ENCODE measurements around the gene CYBC1.

Gene CYBC1

DNA sequence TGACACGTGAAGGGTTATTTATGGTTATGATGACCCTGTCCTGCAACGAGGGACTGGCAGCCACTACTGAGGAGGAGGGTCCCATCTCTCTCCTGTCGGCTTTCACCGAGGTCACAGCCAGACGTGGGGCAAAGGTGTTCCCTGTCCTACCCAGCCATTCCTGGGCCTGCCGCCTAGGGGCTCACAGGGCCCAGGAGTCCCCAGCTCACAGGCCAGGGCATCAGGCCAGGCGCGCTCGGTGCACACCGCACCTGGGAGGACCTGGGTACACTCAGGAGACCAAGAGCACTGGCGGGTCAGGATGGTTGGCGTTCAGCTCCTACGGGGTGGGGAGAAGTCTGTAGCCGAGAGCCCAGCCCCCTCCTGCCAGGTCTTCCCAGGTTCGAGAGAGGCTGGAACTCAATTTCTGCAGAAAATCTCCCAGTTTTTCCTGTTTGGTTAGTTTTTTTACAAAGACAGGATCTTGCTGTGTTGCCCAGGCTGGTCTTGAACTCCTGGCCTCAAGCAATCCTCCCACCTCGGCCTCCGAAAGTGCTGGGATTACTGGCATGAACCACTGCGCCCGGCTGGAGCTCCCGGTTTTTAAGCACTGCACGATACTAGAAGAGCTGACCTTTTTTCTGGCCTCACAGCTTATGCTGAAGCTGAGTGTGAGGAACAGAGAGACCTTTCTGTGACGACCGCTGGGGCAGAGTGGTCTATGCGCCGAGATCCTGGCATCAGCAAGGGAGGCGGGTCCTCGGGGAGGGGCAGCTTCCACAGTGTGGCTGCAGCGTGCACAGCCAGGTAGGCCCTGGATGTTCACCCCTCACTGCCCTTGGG lies 7.7 kb downstream of the CYBC1 start:
- H3K9me3 ChIP-seq (replicated peaks; ENCODE audit: insufficient read depth, low read length) = no peaks in the 10 kb centered on the region
- H3K4me1 ChIP-seq (ENCODE audit: low read length) = 0 out of 2 replicates have a peak, but pooled peaks cover 3% of the 10 kb centered on the region
- H3F3A ChIP-seq (ENCODE audit: insufficient read depth, low read length) = peaks cover 6% of the 10 kb centered on the region
- no peaks in the 10 kb centered on the region for H3K27me3 ChIP-seq (replicated peaks; ENCODE audit: insufficient read depth, low read length)
- no peak overlapping the region for H3K27ac ChIP-seq (ENCODE audit: low read length)
- H3K4me2 ChIP-seq (ENCODE audit: low read depth, low read length) = no peak overlapping the region
- H3K9ac ChIP-seq (ENCODE audit: low read length) = no peak overlapping the region
- H3K36me3 ChIP-seq (replicated peaks; ENCODE audit: insufficient read depth, low read length) = no peaks in the 10 kb centered on the region; the same call in 1 of the 2 replicates
- no peak for DNase-seq
- H4K20me1 ChIP-seq (ENCODE audit: insufficient read depth, low read length) = no peaks in the 10 kb centered on the region
- H2AFZ ChIP-seq (ENCODE audit: low read length) = no peak overlapping the region
- H3K79me2 ChIP-seq (ENCODE audit: low read length) = peaks cover 36% of the 10 kb centered on the region
- TF ChIP-seq EZH2phosphoT487 (IDR thresholded peaks at IDR 0.05; ENCODE audit: low read length) (no peak), EZH2 (optimal IDR thresholded peaks at IDR 0.05; ENCODE audit: low read depth, low read length) (no peak)
- TF ChIP-seq, protein P1, sequence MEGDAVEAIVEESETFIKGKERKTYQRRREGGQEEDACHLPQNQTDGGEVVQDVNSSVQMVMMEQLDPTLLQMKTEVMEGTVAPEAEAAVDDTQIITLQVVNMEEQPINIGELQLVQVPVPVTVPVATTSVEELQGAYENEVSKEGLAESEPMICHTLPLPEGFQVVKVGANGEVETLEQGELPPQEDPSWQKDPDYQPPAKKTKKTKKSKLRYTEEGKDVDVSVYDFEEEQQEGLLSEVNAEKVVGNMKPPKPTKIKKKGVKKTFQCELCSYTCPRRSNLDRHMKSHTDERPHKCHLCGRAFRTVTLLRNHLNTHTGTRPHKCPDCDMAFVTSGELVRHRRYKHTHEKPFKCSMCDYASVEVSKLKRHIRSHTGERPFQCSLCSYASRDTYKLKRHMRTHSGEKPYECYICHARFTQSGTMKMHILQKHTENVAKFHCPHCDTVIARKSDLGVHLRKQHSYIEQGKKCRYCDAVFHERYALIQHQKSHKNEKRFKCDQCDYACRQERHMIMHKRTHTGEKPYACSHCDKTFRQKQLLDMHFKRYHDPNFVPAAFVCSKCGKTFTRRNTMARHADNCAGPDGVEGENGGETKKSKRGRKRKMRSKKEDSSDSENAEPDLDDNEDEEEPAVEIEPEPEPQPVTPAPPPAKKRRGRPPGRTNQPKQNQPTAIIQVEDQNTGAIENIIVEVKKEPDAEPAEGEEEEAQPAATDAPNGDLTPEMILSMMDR (IDR thresholded peaks at IDR 0.05; ENCODE audit: low read length) = no peak
- no peak overlapping the region for H3K4me3 ChIP-seq (ENCODE audit: low read length)
- no peaks in the 10 kb centered on the region for H3K9me2 ChIP-seq (replicated peaks; ENCODE audit: insufficient read depth, low read length)

DNA sequence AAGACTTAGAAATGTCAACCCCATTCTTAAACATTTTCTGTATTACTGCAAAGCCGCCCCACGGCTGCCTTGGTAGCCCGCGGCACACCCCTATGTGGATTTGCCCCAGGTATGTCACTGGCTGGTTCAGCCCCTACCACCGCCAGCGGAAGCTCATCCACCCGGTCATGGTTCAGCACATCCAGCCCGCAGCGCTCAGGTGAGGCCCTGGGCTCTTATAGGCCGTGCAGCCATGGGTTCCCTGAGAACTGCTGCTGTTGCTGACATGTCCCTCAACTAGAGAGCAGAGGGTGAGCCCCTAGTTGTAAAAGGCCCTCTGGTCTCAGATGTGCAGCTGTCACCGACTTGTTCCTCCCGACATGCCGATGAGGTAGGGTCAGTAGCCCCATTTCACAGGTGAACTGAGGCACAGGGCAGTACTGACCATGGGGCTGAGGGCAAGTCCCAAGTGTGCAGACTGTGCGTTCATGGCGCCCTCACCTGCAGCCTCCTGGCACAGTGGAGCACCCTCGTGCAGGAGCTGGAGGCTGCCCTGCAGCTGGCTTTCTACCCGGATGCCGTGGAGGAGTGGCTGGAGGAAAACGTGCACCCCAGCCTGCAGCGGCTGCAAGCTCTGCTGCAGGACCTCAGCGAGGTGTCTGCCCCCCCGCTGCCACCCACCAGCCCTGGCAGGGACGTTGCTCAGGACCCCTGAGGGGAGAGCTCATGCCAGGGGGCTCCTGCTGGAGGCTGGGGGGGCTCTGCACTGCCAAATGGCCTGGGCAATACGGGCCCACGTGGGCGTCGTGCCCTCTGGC lies 8.7 kb downstream of the CYBC1 start:
- DNase-seq = no peak
- H2AFZ ChIP-seq (ENCODE audit: low read length) = no peak overlapping the region
- H3F3A ChIP-seq (ENCODE audit: insufficient read depth, low read length) = peaks cover 6% of the 10 kb centered on the region
- TF ChIP-seq, protein P1 (IDR thresholded peaks at IDR 0.05; ENCODE audit: low read length) = no peak
- peaks cover 28% of the 10 kb centered on the region for H3K79me2 ChIP-seq (ENCODE audit: low read length)
- H3K9ac ChIP-seq (ENCODE audit: low read length) = no peak overlapping the region
- no peaks in the 10 kb centered on the region for H3K9me2 ChIP-seq (replicated peaks; ENCODE audit: insufficient read depth, low read length)
- H3K27ac ChIP-seq (ENCODE audit: low read length) = no peak overlapping the region
- no peak overlapping the region for H3K4me2 ChIP-seq (ENCODE audit: low read depth, low read length)
- no peak overlapping the region for H3K4me3 ChIP-seq (ENCODE audit: low read length)
- H3K36me3 ChIP-seq (replicated peaks; ENCODE audit: insufficient read depth, low read length) = no peaks in the 10 kb centered on the region; the same call in 1 of the 2 replicates
- no peaks in the 10 kb centered on the region for H3K9me3 ChIP-seq (replicated peaks; ENCODE audit: insufficient read depth, low read length)
- no peaks in the 10 kb centered on the region for H3K27me3 ChIP-seq (replicated peaks; ENCODE audit: insufficient read depth, low read length)
- H4K20me1 ChIP-seq (ENCODE audit: insufficient read depth, low read length) = no peaks in the 10 kb centered on the region
- H3K4me1 ChIP-seq (ENCODE audit: low read length) = no peaks in the 10 kb centered on the region

GRCh38 chr17:82440991-82441627 lies 9.4 kb downstream of the CYBC1 start:
- no peak overlapping the region for H3K9ac ChIP-seq (ENCODE audit: low read length)
- H3K4me1 ChIP-seq (ENCODE audit: low read length) = no peaks in the 10 kb centered on the region
- no peaks in the 10 kb centered on the region for H4K20me1 ChIP-seq (ENCODE audit: insufficient read depth, low read length)
- H3K9me3 ChIP-seq (replicated peaks; ENCODE audit: insufficient read depth, low read length) = no peaks in the 10 kb centered on the region
- no peak for DNase-seq
- no peaks in the 10 kb centered on the region for H3K9me2 ChIP-seq (replicated peaks; ENCODE audit: insufficient read depth, low read length)
- TF ChIP-seq EZH2phosphoT487 (IDR thresholded peaks at IDR 0.05; ENCODE audit: low read length) (no peak), EZH2 (optimal IDR thresholded peaks at IDR 0.05; ENCODE audit: low read depth, low read length) (no peak)
- TF ChIP-seq, protein P1 (IDR thresholded peaks at IDR 0.05; ENCODE audit: low read length) = no peak
- H3K4me2 ChIP-seq (ENCODE audit: low read depth, low read length) = no peak overlapping the region
- no peaks in the 10 kb centered on the region; the same call in 1 of the 2 replicates for H3K36me3 ChIP-seq (replicated peaks; ENCODE audit: insufficient read depth, low read length)
- peaks cover 21% of the 10 kb centered on the region for H3K79me2 ChIP-seq (ENCODE audit: low read length)
- peaks cover 6% of the 10 kb centered on the region for H3F3A ChIP-seq (ENCODE audit: insufficient read depth, low read length)
- H3K27ac ChIP-seq (ENCODE audit: low read length) = no peak overlapping the region
- no peaks in the 10 kb centered on the region for H3K27me3 ChIP-seq (replicated peaks; ENCODE audit: insufficient read depth, low read length)
- H2AFZ ChIP-seq (ENCODE audit: low read length) = no peak overlapping the region
- H3K4me3 ChIP-seq (ENCODE audit: low read length) = no peak overlapping the region

Measured in MM.1S (cell line).